Pancreas (tissue), 10 donors: ENCODE measurements around the gene TFPT. TPM values are rescaled to one million over a fixed set of nuclear protein-coding genes. Genes with fewer than 3 reads are reported as not detected.

Source experiments
- ATAC-seq, 4 donors: fragments of 200-7000 bp; cut with Tn5 transposase; one replicate each; pipeline versions ENCODE4 v1.8.0 to v1.9.1; 2020; ENCODE audit warnings: mild to moderate bottlenecking in 4 of 4, moderate library complexity in 4 of 4
- DNase-seq, 6 donors: peaks; one replicate each; pipeline ENCODE4 v3.0.0-alpha.2; 2020
- FAIRE-seq: peaks from 2 replicates; lab custom pipeline; 2012; peaks lifted over from hg19 to GRCh38; lab: Jason Lieb, UNC
- H3K27ac ChIP-seq, 4 donors: fragments of 200-600 bp; sonication (generic); 1 replicate in 3 of 4; 2 replicates in 1 of 4; pipeline versions ENCODE4 v1.5.0 to v1.8.0; 2020
- H3K27me3 ChIP-seq, 4 donors: fragments of 200-600 bp; one replicate each; pipeline ENCODE4 v1.8.0; 2021
- H3K36me3 ChIP-seq, 3 donors: fragments of 200-600 bp; sonication (generic) in 1 of 3; one replicate each; pipeline versions ENCODE4 v1.5.0 to v1.8.0; 2020 to 2021
- H3K4me1 ChIP-seq, 3 donors: fragments of 200-600 bp; one replicate each; pipeline ENCODE4 v1.8.0; 2021
- H3K4me3 ChIP-seq, 4 donors: fragments of 200-600 bp; sonication (generic) in 2 of 4; one replicate each; pipeline versions ENCODE4 v1.5.0 to v1.8.0; 2020 to 2021
- H3K9me3 ChIP-seq, 4 donors: fragments of 200-600 bp; one replicate each; pipeline ENCODE4 v1.8.0; 2021
- CTCF ChIP-seq, 4 donors: fragments of 200-600 bp; sonication (generic) in 3 of 4; IDR thresholded peaks; one replicate each; pipeline versions ENCODE4 v1.5.0 to v1.8.0; 2021; ENCODE audit warnings: antibody characterized with exemption in 4 of 4
- WGBS, 2 donors: extraction: QIAGEN DNeasy Blood & Tissue Kit; methylation state at CpG; one replicate each; pipeline ENCODE4 v1.1.7; 2013; 5-methylcytosine and 5-hydroxymethylcytosine counted together
- intact Hi-C, 3 donors: fragments of 100-400 bp; cut with DNase I; formaldehyde crosslinking; loops; one replicate each; pipeline versions ENCODE4 v1.11.1 to v1.14.2; 2022
- polyA plus RNA-seq, 2 donors: library from polyadenylated mRNA; stranded (reverse); fragments of 200-250 nt; gene quantifications; one replicate each; pipeline ENCODE4 v1.2.3, GENCODE V29; 2013
- total RNA-seq, 6 donors: library from RNA; stranded (reverse); fragmentation: NEBNext Ultra II Directional in 4 of 6; extraction: Animal tissue kit (Norgen Biotek cat#: 25700) in 4 of 6; gene quantifications; one replicate each; pipeline versions ENCODE4 v1.2.1 to v1.2.4, GENCODE V29; 2021 to 2023
- donor health status: healthy with polysubstance abuse.
- donor health status: DM: no; HTN: no; CAD: no; lungs with moderate emphysema.
- donor health status: DM: no; HTN: no; CAD: no.
- donor health status: control.
- donor health status: control.
- donor health status: Bipolar disorder and iron deficiency.
- donor health status: DM: yes; HTN: yes; CAD: no.
- donor health status: DM: no; HTN: no; CAD: no.
- donor health status: DM: no; HTN: no; CAD: no.
- donor health status: DM: yes; HTN: yes; CAD: no.

TFPT gene
- total and polyA plus RNA-seq, 8 donors: 3.8 to 16.6 (median 5.2) TPM

GRCh38 chr19:54081032-54081431 is 34.4 kb downstream of the TFPT start, which contains the start of gene TARM1:
Gene TARM1 (minus strand): TSS chr19:54081365. CDS start chr19:54081340, 25 bp downstream.
- FAIRE-seq (no peak), ATAC-seq (no peak), DNase-seq (no peak)
- H3K4me3 ChIP-seq: no peak within 1 kb of the TSS
- H3K9me3 ChIP-seq: no peaks in the 10 kb centered on the region
- TF ChIP-seq CTCF (IDR thresholded peaks at IDR 0.05): no peak
- no peak within 1 kb of the TSS for H3K27ac ChIP-seq
- no peaks in the 10 kb centered on the region for H3K4me1 ChIP-seq
- H3K27me3 ChIP-seq: no peaks in the 10 kb centered on the region
- intact Hi-C loops: no loop called here
- WGBS, 2 donors: 58 to 73% methylated on average over 7 of the region's 7 CpGs
- no peaks in the 10 kb centered on the region for H3K36me3 ChIP-seq

- no peak for ATAC-seq
- H3K4me1 ChIP-seq: no peaks in the 10 kb centered on the region
- intact Hi-C loops: no loop called here
- H3K4me3 ChIP-seq: no peak overlapping the region
- WGBS, 2 donors: 64 to 76% methylated on average over 5 of the region's 5 CpGs
- FAIRE-seq: no peak
- TF ChIP-seq CTCF (IDR thresholded peaks at IDR 0.05): no peak
- H3K27me3 ChIP-seq: no peaks in the 10 kb centered on the region
- no peak for DNase-seq
- H3K27ac ChIP-seq: no peak overlapping the region
- H3K9me3 ChIP-seq: no peaks in the 10 kb centered on the region
- H3K36me3 ChIP-seq: no peaks in the 10 kb centered on the region
Observed at GRCh38 chr19:54077334-54077733, 38.1 kb downstream of the TFPT start.

GRCh38 chr19:54074851-54075250 is 40.6 kb downstream of the TFPT start:
- Histone ChIP-seq H3K27me3 (no peaks in the 10 kb centered on the region), H3K9me3 (no peaks in the 10 kb centered on the region), H3K36me3 (no peaks in the 10 kb centered on the region), H3K27ac (no peak overlapping the region), H3K4me3 (no peak overlapping the region), H3K4me1 (no peaks in the 10 kb centered on the region)
- no peak for ATAC-seq
- intact Hi-C loops: no loop called here
- FAIRE-seq: no peak
- no peak for TF ChIP-seq CTCF (IDR thresholded peaks at IDR 0.05)
- WGBS, 2 donors: 61 to 71% methylated on average over 9 of the region's 9 CpGs
- DNase-seq: no peak

- no peak overlapping the region for H3K4me3 ChIP-seq
- intact Hi-C loops: no loop called here
- 69 to 83% methylated on average over 10 of the region's 10 CpGs for WGBS, 2 donors
- no peaks in the 10 kb centered on the region for H3K4me1 ChIP-seq
- no peak overlapping the region for H3K27ac ChIP-seq
- no peaks in the 10 kb centered on the region for H3K36me3 ChIP-seq
- TF ChIP-seq CTCF (IDR thresholded peaks at IDR 0.05): no peak
- FAIRE-seq: no peak
- DNase-seq: no peak
- no peak for ATAC-seq
- no peaks in the 10 kb centered on the region for H3K27me3 ChIP-seq
- H3K9me3 ChIP-seq: no peaks in the 10 kb centered on the region
Observed at GRCh38 chr19:54073829-54074228, 41.6 kb downstream of the TFPT start.

- no peak for TF ChIP-seq CTCF (IDR thresholded peaks at IDR 0.05)
- Histone ChIP-seq H3K36me3 (no peaks in the 10 kb centered on the region), H3K4me1 (no peaks in the 10 kb centered on the region), H3K27ac (no peak overlapping the region), H3K9me3 (no peaks in the 10 kb centered on the region), H3K27me3 (peaks cover 0 to 5% (median 0%) of the 10 kb centered on the region in 4 donors), H3K4me3 (no peak overlapping the region)
- no peak for ATAC-seq
- intact Hi-C loops: no loop called here
- 45 to 53% methylated on average over 5 of the region's 5 CpGs for WGBS, 2 donors
- no peak for FAIRE-seq
- no peak for DNase-seq
Observed at GRCh38 chr19:54069470-54069869, 46.0 kb downstream of the TFPT start.
